Pericardium fibroblast (primary cell): ENCODE data around the gene FAM162B. TPM values are rescaled to one million over a fixed set of nuclear protein-coding genes. Genes with fewer than 3 reads are reported as not detected.

Source experiments
- total RNA-seq: library from RNA; depleted of rRNA; stranded (reverse); fragments of >200 nt; gene quantifications from 2 replicates; pipeline ENCODE4 v1.2.3, GENCODE V29; 2015

Gene FAM162B
- total RNA-seq: 0.23 and 1.2 TPM in 2 replicates

GRCh38 chr6:116764961-116765841, at the start of gene FAM162B:
TSS of gene FAM162B (minus strand) at chr6:116765719. CDS start at chr6:116765576, 143 bp downstream.

Other genes starting within 250 kb of the FAM162B start
- gene TRAPPC3L, start 220.0 kb downstream of the FAM162B start, total RNA-seq: 0.47 TPM in 1 of 2 replicates, not detected in the other
- not detected in 2 replicates for gene CALHM4, start 212.0 kb downstream of the FAM162B start, total RNA-seq
- 28.8 and 33.4 TPM in 2 replicates for gene RWDD1, start 194.2 kb downstream of the FAM162B start, total RNA-seq
- gene RSPH4A, start 149.2 kb downstream of the FAM162B start, total RNA-seq: 1.1 TPM in 1 of 2 replicates, not detected in the other
- gene ZUP1, start 97.0 kb downstream of the FAM162B start, total RNA-seq: 7.6 and 7.7 TPM in 2 replicates
- gene KPNA5, start 84.5 kb downstream of the FAM162B start, total RNA-seq: 3.2 and 3.4 TPM in 2 replicates
- not detected in 2 replicates for gene GPRC6A, start 63.4 kb upstream of the FAM162B start, total RNA-seq
- not detected in 2 replicates for gene RFX6, start 111.5 kb upstream of the FAM162B start, total RNA-seq